Activated CD4-positive, alpha-beta T cell treated with anti-CD3 and anti-CD28 coated beads for 48 hours (primary cell): ENCODE data around the gene ZNF292.
"Not testable (repeated sequence)": the region's sequence is repeated elsewhere in the genome, so short reads cannot be mapped to it uniquely, and the experiment has no call there.

Source experiments
- DNase-seq: peaks from one replicate; pipeline ENCODE4 v3.0.0-alpha.2; 2020

The ZNF292 gene

DNA sequence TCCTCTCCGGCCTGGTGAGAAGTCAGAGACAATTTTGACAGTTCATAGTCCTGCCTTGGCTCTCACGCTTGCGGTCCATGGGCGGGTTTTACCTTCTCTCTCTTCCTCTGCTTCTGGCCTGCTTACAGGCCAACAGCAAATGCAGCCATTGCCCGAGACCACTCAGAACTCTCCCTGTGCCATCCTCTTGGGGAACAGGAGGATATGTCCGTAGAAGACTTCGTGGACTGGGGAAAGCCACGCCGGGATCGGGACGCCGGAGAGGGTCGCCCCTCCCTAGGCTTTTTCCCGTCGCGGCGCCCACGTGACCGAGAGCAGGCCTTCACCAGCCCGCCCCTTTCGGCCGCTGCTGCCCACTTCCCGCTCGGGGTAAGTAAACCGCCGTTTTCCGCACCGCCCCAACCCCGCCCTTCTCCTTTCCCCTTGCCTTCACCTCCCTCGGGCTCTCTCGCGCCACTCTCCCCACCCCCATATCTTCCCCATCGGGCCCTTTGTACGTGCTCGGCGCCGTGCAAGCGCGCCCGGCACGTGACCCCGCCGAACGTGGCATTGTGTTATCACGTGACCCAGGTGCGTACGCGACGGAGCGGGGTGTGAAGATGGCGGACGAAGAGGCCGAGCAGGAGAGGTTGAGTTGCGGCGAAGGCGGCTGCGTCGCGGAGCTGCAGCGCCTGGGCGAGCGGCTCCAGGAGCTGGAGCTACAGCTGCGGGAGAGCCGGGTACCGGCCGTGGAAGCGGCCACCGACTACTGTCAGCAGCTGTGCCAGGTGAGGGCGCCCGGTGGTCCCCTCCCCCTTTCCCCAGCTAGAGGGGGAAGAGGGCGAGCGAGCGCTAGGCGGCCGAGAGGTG is at the start of gene ZNF292:
ZNF292 (plus strand) TSS at position 573 of the 849 bp plus-strand sequence; CDS start at position 600, 27 bp downstream.
- DNase-seq: peak; percentile 99

GRCh38 chr6:87105823-87106222 is 49.5 kb upstream of the ZNF292 start:
- no peak for DNase-seq

DNA sequence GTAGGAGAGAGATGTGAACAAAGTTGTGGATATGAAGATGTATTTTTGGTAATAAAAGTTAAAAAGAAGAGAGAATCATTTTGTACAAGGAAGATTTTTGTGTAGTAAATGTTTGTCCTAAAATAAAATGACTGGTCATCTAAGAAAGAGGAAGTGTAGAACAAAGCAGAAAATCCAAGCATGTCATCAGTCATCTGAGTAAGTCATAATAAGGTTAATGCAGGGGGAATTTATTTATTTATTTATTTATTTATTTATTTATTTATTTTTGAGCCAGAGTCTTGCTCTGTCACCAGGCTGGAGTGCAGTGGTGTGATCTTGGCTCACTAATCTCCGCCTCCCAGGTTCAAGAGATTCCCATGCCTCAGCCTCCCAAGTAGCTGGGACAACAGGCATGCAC is 44.7 kb upstream of the ZNF292 start:
- no peak for DNase-seq

GRCh38 chr6:87115402-87116135 is 39.8 kb upstream of the ZNF292 start:
- peak; percentile 32 for DNase-seq

- no peak for DNase-seq
These were observed 38.4 kb upstream of the ZNF292 start for GRCh38 chr6:87116922-87117321.

GRCh38 chr6:87118054-87118453 is 37.3 kb upstream of the ZNF292 start:
- no peak for DNase-seq

DNA sequence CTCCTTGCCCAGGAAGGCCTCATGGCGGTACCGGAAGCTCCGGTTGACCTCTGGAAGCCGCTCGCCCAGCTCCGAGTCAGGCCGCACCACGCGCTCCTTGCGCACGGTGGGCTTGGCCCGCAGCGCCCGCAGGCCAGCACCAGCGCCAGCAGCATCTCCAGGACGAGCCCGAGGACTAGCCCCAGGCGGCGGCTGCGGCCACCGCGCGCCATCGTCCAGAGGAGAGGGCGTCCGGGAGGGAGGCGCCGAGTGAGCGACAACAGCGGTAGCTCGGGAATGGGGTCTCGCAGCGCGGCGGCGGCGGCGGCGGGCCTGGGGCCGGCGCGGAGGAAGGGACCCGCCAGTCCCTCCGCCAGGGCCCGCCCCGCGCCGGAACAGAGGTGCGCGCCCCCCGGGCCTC is 32.9 kb upstream of the ZNF292 start:
- no peak for DNase-seq

DNA sequence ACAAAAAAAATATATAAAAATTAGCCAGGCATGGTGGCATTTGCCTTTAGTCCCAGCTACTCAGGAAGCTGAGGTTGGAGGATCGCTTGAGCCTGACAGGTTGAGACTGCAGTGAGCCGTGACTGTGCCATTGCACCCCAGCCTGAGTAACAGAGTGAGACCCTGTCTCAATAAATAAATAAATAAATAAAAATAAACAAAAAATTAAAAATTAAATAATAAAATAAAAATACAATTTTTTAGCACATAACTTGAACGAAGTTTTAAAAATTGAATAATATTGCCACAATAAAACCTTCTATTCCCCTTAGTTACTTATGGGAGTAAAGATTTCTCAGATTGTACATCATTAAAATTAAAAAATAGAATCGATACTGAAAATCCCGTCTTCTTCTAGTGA is 31.3 kb upstream of the ZNF292 start:
- DNase-seq: no peak

DNA sequence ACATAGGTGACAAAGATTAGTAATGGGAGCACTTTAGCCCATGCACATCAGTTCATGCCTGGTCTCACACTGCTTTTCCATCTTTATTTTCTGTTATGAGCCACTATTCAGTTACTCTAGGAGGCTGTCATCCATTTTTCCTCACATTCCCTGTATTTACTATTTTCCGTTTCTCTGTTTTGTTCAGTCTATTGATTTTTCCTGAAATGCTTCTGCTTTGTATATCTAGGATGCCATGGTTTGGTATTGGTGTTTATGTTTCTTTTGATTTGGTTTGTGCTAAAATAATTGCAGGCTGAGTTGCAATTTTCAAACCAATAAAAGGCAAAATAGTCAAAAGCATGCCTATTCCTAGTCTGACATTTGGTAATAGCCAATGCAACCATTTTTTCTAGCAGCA is 28.9 kb upstream of the ZNF292 start:
- no peak for DNase-seq

- no peak for DNase-seq
These were observed 27.6 kb upstream of the ZNF292 start for GRCh38 chr6:87127737-87128136.

DNA sequence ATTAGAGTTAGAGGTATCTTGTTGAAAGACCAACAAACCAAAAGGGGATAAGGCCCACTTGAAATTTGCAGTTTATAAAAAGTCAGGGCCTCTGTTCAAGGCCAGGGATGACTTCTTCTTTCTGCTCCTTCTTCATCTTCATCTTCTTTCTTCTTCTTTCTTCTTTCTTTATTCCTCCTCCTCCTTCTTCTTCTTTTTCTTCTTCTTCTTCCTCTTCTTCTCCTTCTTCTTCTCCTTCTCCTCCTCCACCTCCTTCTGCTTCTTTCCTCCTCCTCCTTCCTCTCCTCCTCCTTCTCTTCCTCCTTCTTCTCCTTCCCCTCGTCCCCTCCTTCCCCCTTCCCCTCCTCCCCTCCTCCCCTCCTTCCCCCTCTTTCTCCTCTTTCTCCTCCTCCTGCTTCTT is 18.4 kb upstream of the ZNF292 start:
- DNase-seq: no peak

DNA sequence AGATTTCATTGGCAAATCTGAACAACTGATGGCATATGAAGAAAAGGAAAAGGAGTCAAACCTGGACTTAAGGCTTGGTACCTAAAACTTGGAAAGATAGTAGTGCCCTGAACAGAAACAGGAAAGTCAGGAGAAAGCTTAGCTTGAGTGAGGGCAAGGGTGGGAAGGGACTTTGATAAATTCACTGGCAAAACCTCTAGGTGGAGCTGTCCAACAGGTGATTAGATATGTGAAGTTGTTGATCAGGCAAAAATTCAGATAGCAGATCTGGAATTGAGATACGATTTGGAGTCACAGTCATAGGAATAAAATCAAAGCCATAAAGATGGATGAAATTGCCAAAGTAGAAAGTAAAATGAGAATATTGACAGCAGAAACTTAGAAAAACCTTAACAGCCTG is 16.1 kb upstream of the ZNF292 start:
- peak; percentile 31 for DNase-seq

DNA sequence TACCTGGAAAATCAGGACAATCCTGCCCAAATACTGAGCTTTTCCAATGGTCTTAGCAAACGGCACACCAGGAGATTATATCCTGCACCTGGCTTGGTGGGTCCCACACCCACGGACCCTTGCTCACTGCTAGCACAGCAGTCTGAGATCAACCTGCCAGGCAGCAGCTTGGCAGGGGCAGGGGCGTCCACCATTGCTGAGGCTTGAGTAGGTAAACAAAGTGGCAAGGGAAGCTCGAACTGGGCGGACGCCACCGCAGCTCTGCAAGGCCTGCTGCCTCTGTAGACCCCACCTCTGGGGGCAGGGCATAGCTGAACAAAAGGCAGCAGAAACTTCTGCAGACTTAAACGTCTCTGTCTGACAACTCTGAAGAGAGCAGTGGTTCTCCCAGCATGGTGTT is 15.4 kb upstream of the ZNF292 start:
- not testable (repeated sequence) for DNase-seq

DNA sequence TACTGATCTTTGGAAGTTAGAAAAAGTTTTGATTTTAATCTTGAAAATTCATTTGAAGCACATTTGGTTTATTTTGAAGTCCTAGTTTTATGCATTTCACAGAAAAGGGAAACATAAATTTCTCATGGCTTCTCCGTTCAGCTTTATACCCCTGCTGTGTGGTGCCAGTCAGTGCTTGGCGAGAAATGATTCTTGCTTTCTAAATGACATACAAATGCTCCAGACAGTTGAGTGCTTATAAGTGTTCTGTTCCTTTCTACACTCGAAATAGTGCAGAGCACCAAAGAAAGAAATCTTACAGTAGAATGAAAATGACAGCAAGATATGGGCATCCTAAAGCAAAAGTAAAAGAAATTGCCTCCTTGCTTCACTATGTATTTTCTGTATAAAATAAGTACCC is 9.0 kb upstream of the ZNF292 start:
- DNase-seq: no peak

- no peak for DNase-seq
These were observed 5.0 kb upstream of the ZNF292 start for GRCh38 chr6:87150406-87150805.

GRCh38 chr6:87151471-87151780 is 3.9 kb upstream of the ZNF292 start:
- DNase-seq: no peak

DNA sequence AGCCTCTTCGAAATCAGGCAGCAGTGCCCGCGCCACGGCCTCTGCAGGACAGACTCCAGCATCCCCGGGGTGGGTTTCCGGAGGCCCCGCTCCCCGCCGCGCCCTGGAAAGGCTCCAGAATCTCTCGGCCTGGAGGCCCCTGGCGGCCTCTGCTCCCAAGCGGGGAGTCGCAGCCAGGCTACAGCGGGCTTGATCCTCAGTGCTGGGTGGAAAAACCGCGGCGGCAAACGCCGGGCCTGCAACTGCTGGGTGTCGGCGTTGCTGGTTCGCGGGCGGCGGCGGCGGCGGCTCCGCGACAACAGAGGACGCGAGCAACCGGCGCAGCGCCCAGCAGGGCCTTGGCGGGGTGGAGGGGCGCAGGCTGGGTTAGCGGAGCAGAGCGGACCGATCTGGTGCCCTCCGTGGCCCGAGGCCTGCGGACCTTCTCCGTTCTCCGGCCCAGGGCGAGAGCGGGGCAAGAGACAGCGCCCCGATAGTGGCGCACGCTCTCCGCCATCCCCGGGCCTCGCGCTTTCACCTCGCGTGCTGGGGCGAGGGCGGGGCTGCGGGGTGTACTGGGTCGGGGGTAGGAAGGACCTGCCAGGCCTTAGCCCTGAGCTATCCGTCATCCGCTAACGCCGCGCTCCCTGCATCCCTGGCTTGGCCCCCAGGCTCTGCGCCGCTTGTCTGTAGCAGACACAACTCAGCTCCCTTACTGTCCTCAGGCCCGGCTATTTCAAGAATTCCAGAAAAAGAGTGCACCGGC is 3.4 kb upstream of the ZNF292 start:
- DNase-seq: peak; percentile 81

DNA sequence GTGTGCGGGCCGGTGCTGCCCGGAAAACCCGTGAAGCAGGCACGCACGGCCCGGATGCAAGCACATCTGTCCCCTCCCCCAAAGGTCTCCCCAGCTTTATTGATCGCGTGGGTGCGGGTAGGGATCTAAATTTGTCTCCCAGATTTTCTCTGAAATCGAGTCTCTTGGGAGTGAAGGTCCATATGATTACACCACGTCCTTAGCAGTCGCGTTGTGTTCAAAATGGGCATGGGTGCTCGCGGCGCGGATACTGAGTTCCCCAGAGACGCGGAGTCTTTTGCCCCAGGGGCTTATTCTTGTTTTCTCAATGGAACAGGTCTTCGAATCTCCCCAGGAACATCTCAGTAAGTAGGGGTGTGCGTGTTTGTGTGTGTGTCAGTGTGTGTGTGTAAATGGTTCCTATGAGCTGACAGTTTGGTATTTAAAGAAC is 2.8 kb upstream of the ZNF292 start:
- DNase-seq: no peak

GRCh38 chr6:87154641-87154992 is 748 bp upstream of the ZNF292 start:
- no peak for DNase-seq

DNA sequence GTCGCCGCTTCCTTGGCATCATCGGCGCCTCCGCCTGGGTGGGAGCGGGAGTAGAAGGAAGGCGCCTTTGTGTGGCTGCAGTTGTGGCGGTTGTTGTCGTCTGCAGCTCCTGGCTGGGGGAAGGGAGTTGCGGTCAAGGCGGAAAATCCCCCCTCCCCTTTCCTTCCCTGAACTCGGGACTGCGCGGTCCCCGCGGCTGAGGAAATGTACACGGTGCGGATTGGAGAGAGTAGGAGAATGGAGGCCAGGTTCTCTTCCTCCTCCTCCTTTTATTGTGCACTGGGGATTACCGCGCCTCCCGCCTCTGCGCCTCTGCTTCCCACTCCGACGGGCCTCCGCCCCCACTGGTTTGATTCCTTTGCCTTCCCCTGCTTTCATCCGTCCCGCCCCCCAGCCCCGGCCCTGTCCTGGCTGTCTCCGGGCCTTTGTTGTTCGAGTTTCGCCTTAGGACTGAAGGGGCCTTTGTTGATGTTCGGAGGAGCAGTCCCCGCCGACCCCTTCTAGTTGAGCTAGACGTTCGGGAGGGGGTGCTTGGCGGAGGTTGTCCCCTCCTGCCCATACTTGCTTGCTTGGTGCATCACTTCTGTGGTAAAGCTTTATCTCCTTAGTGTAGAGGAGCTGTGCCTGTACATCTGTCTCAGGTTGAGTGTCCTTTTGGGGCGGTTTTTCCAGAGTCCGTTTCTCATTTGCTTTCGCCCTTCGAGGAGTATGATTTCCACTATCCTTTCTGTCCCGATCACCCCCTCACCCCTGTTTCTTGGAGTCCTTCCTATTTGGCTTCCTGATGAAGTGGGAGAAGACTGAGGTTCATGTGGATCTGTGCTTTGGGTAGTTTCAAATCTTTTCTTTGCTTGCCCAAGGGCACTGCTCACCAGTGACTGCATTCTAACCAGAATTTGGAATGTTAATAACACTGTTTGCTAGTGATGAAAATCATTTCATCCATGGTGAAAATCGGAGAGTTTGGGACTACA is 764 bp downstream of the ZNF292 start:
- DNase-seq: peak; percentile 63

- DNase-seq: not testable (repeated sequence)
These were observed 2.2 kb downstream of the ZNF292 start for GRCh38 chr6:87157596-87157995.

- DNase-seq: no peak
These were observed 5.9 kb downstream of the ZNF292 start for GRCh38 chr6:87161299-87161698.

DNA sequence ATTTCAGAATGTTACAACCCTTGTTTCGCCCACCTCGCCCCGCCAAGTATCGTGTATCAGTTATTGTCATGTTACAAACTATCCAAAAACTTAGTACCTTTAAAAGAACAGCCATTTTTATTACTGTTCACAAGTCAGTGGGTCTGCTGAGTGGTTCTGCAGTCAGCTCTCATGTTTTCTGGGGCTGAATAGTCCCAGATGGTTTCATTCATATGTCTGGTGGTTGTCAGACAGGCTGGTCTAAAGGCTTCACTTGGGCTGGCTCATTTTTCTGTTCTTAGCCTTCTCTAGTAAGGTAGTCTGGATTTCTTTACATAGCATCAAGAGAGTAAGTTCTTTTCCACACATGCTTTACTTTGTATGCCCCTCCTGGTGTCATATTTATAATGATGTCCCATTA is 8.6 kb downstream of the ZNF292 start:
- no peak for DNase-seq
